Gastroesophageal sphincter (tissue), 3 donors: ENCODE data around the gene POU2F1.

ENCODE experiments used
- CTCF ChIP-seq, 4 experiments: fragments of 200-600 bp in 2 of 4; fragments of 450-650 bp in 2 of 4; sonication (generic) in 1 of 4; IDR thresholded peaks; one replicate each; pipeline ENCODE4 v1.5.1; 2017 to 2019; ENCODE audit warnings: antibody characterized with exemption in 4 of 4, mild to moderate bottlenecking in 2 of 4, moderate library complexity in 2 of 4
- EP300 ChIP-seq: sonication (generic); formaldehyde crosslinking; IDR thresholded peaks from one replicate; pipeline ENCODE4 v1.6.1; 2017; ENCODE audit warnings: antibody characterized with exemption, mild to moderate bottlenecking
- POLR2AphosphoS5 ChIP-seq: sonication (generic); formaldehyde crosslinking; IDR thresholded peaks from one replicate; pipeline ENCODE4 v1.6.1; 2017; ENCODE audit warnings: antibody characterized with exemption

- TF ChIP-seq CTCF (IDR thresholded peaks at IDR 0.05): no peak
- TF ChIP-seq EP300: no peak
- TF ChIP-seq POLR2AphosphoS5: no peak
These were observed 30.8 kb downstream of the POU2F1 start for GRCh38 chr1:167251472-167251871.
